ENCODE measurements around the gene CYP4F8.

DNA sequence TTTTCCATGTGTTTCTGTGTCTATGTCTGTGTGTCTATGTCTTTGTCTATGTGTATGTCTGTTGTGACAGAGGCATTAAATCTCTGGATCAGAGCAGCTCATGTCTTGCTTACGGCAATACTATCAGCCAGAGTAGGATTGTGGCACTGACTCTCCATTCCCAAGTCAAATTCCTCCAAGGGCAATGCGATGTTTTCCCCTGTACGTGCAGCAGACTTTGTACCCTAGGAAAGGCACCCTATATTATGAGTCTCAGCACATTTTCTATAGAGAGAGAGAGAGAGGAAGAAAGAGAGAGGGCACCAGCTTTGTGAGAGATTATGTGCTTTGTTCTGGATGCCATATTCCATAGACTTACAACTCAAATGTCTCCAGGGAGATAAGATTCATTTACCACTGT is 36.8 kb downstream of the CYP4F8 start:
- TF ChIP-seq, protein P1, sequence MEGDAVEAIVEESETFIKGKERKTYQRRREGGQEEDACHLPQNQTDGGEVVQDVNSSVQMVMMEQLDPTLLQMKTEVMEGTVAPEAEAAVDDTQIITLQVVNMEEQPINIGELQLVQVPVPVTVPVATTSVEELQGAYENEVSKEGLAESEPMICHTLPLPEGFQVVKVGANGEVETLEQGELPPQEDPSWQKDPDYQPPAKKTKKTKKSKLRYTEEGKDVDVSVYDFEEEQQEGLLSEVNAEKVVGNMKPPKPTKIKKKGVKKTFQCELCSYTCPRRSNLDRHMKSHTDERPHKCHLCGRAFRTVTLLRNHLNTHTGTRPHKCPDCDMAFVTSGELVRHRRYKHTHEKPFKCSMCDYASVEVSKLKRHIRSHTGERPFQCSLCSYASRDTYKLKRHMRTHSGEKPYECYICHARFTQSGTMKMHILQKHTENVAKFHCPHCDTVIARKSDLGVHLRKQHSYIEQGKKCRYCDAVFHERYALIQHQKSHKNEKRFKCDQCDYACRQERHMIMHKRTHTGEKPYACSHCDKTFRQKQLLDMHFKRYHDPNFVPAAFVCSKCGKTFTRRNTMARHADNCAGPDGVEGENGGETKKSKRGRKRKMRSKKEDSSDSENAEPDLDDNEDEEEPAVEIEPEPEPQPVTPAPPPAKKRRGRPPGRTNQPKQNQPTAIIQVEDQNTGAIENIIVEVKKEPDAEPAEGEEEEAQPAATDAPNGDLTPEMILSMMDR (IDR thresholded peaks at IDR 0.05): no peak
- TF ChIP-seq EZH2 (IDR thresholded peaks at IDR 0.05): no peak

Measured in neural progenitor cell (in vitro differentiated cells).